K562 (cell line): Measurements from ENCODE around the gene ZNF780B. TPM values are rescaled to one million over a fixed set of nuclear protein-coding genes. Genes with fewer than 3 reads are reported as not detected.

Source experiments
- ATAC-seq: fragments of 200-7000 bp; cut with Tn5 transposase; 3 replicates; pipeline ENCODE4 v1.9.1; 2020; ENCODE audit warnings: moderate library complexity
- BruUV-seq: library from RNA; stranded (reverse); fragments of 400-500 nt; replicated peaks from 2 replicates; lab custom pipeline; 2021; lab: Mats Ljungman, UMichigan
- CTCF ChIA-PET: fragments of 300-600 bp; formaldehyde crosslinking; extraction: SDS; loops from one replicate; lab custom pipeline; 2021; ENCODE audit warnings: low intra/inter-chr PET ratio; lab: Yijun Ruan, JAX
- POLR2A ChIA-PET: fragments of 300-600, 350-650 bp; sonication (Branson Sonifier 250); formaldehyde crosslinking; extraction: SDS; loops from one replicate; lab custom pipeline; 2021; ENCODE audit warnings: antibody characterized with exemption, inconsistent platforms; lab: Yijun Ruan, JAX
- DNase-seq, 4 experiments: peaks; one replicate each; pipeline versions ENCODE4 v3.0.0 to v3.0.0-alpha.2; 2011 to 2018; ENCODE audit warnings: low spot score in 3 of 4, mixed read lengths in 3 of 4; ENCODE audit errors: extremely low read depth in 1 of 4
- FAIRE-seq: peaks from 2 replicates; lab custom pipeline; 2011; peaks lifted over from hg19 to GRCh38; lab: Jason Lieb, UNC
- H2AFZ ChIP-seq: 2 replicates; pipeline ENCODE4 v1.6.0; 2011; ENCODE audit warnings: low read depth, low read length, control low read depth, inconsistent platforms
- H3K27ac ChIP-seq: fragments of 200-600 bp; 3 replicates; pipeline ENCODE4 v1.8.0; 2011; ENCODE audit warnings: low read depth, mild to moderate bottlenecking, control low read depth, inconsistent platforms, low read length, moderate library complexity, mixed read lengths; ENCODE audit errors: extremely low read depth
- H3K27me3 ChIP-seq, 2 experiments: fragments of 300-600 bp in 1 of 2; 2 replicates in 1 of 2; 3 replicates in 1 of 2; pipeline versions ENCODE4 v1.6.0 to v1.8.0; 2011; ENCODE audit warnings: inconsistent platforms in 2 of 2, low read length in 2 of 2, mild to moderate bottlenecking in 1 of 2, mixed read lengths in 1 of 2, moderate library complexity in 1 of 2; ENCODE audit not compliant: control insufficient read depth in 2 of 2, insufficient read depth in 2 of 2
- H3K36me3 ChIP-seq: fragments of 300-600 bp; 3 replicates; pipeline ENCODE4 v1.8.0; 2011; ENCODE audit warnings: mild to moderate bottlenecking, low read length, inconsistent platforms; ENCODE audit not compliant: control insufficient read depth, insufficient read depth
- H3K4me1 ChIP-seq, 2 experiments: fragments of 200-600 bp in 1 of 2; replicated peaks in 1 of 2; 2 replicates in 1 of 2; 3 replicates in 1 of 2; pipeline versions ENCODE4 v1.5.1 to v1.8.0; 2011; ENCODE audit warnings: inconsistent platforms in 2 of 2, low read length in 2 of 2, mild to moderate bottlenecking in 1 of 2, mixed read lengths in 1 of 2, moderate library complexity in 1 of 2; ENCODE audit not compliant: control insufficient read depth in 2 of 2, insufficient read depth in 2 of 2
- H3K4me2 ChIP-seq: 2 replicates; pipeline ENCODE4 v1.6.1; 2011; ENCODE audit warnings: low read length, control low read depth, inconsistent platforms, mixed read lengths; ENCODE audit not compliant: insufficient read depth
- H3K4me3 ChIP-seq: fragments of 200-600 bp; sonication (generic), shearing (Covaris generic); 2 replicates; pipeline ENCODE4 v1.5.1; 2016; ENCODE audit warnings: control low read depth, inconsistent platforms
- H3K79me2 ChIP-seq: fragments of 200-600 bp; 3 replicates; pipeline ENCODE4 v1.8.0; 2011; ENCODE audit warnings: low read length, inconsistent platforms; ENCODE audit not compliant: control insufficient read depth, insufficient read depth
- H3K9ac ChIP-seq, 2 experiments: 2 replicates each; pipeline versions ENCODE4 v1.6.0 to v1.6.1; 2011; ENCODE audit warnings: low read depth in 2 of 2, low read length in 2 of 2, control low read depth in 1 of 2, inconsistent platforms in 1 of 2, mild to moderate bottlenecking in 1 of 2, mixed read lengths in 1 of 2; ENCODE audit not compliant: insufficient read depth in 1 of 2
- H3K9me1 ChIP-seq: one replicate; pipeline ENCODE4 v1.6.0; 2011; ENCODE audit warnings: inconsistent platforms, mild to moderate bottlenecking, low read length, moderate library complexity; ENCODE audit not compliant: control insufficient read depth, insufficient read depth
- H3K9me3 ChIP-seq: replicated peaks from 2 replicates; pipeline ENCODE4 v1.5.1; 2011; ENCODE audit warnings: low read depth, low read length, inconsistent platforms; ENCODE audit not compliant: control insufficient read depth, insufficient read depth
- H4K20me1 ChIP-seq: replicated peaks from 2 replicates; pipeline ENCODE4 v1.6.1; 2011; ENCODE audit warnings: low read length, inconsistent platforms, mixed read lengths; ENCODE audit not compliant: control insufficient read depth, insufficient read depth
- BCOR ChIP-seq: fragments of 450-650 bp; IDR thresholded peaks from 2 replicates; pipeline ENCODE4 v1.6.1; 2016
- HCFC1 ChIP-seq: IDR thresholded peaks from 2 replicates; pipeline ENCODE4 v1.6.1; 2012; ENCODE audit warnings: low read depth, low read length, improper control_type of control experiment
- KDM1A ChIP-seq, 2 experiments: fragments of 450-650 bp; IDR thresholded peaks; 2 replicates each; pipeline ENCODE4 v1.6.1; 2016; ENCODE audit warnings: mild to moderate bottlenecking in 2 of 2
- RBM25 ChIP-seq: fragments of 200-400 bp; formaldehyde crosslinking; IDR thresholded peaks from 2 replicates; pipeline ENCODE4 v1.6.1; 2018; ENCODE audit warnings: low read length, low read depth, moderate library complexity; ENCODE audit not compliant: severe bottlenecking
- ZNF146 ChIP-seq: IDR thresholded peaks from one replicate; pipeline ENCODE4 v1.6.1; 2018; ENCODE audit warnings: missing compliant biosample characterization; ENCODE audit not compliant: unreplicated experiment
- ZNF507 ChIP-seq: conservative IDR thresholded peaks from 2 replicates; pipeline ENCODE4 v1.6.1; 2017; ENCODE audit warnings: missing genetic modification characterization, missing compliant biosample characterization
- WGBS: fragments of 100-300 bp; shearing (Covaris generic); methylation state at CpG from one replicate; pipeline ENCODE4 v1.1.6; 2016; ENCODE audit warnings: low coverage, mixed read lengths; ENCODE audit not compliant: insufficient coverage; ENCODE audit errors: missing lambda C conversion rate; 5-methylcytosine and 5-hydroxymethylcytosine counted together
- in situ Hi-C: fragments of 300-500 bp; cut with MboI; formaldehyde crosslinking; loops from 4 replicates; pipeline ENCODE4 v1.15.0; 2018; ENCODE audit warnings: inconsistent platforms, mixed read lengths
- intact Hi-C: fragments of 100-400 bp; cut with micrococcal nuclease; formaldehyde crosslinking; loops from 2 replicates; pipeline ENCODE4 v1.14.2; 2022
- polyA plus RNA-seq, 8 experiments: library from polyadenylated mRNA; depleted of rRNA in 4 of 8; stranded (reverse) in 5 of 8; unstranded in 3 of 8; fragments of >200 nt; fragmentation: Nextera tagmentation in 2 of 8; fragmentation: Illumina TruSeq in 1 of 8; extraction: Ambion mirVana in 2 of 8; extraction: Trizol in 1 of 8; gene quantifications; 2 replicates each; pipeline versions ENCODE4 v1.2.1 to v1.2.3, GENCODE V29; 2011 to 2014; ENCODE audit warnings: inconsistent platforms in 1 of 8, missing spikeins in 1 of 8
- total RNA-seq, 7 experiments: library from RNA; depleted of rRNA in 6 of 7; stranded (reverse); fragments of >200 nt in 6 of 7; fragmentation: Illumina TruSeq in 2 of 7; extraction: Trizol in 2 of 7; gene quantifications; 2 replicates each; pipeline versions ENCODE4 v1.2.1 to v1.2.3, GENCODE V29; 2011 to 2021; ENCODE audit warnings: low replicate concordance in 1 of 7
- TF ChIP-seq, protein P1 (sequence below): IDR thresholded peaks from 3 replicates; pipeline ENCODE4 v1.6.1; 2011; ENCODE audit warnings: borderline replicate concordance, mild to moderate bottlenecking; ENCODE audit not compliant: insufficient read length, insufficient read depth
- TF ChIP-seq, protein P2 (sequence below), 2 experiments: fragments of 200-800 bp in 1 of 2; sonication (Bioruptor generic) in 1 of 2; sonication (generic) in 1 of 2; formaldehyde crosslinking in 1 of 2; IDR thresholded peaks in 1 of 2; conservative IDR thresholded peaks in 1 of 2; 2 replicates each; pipeline versions ENCODE4 v1.5.0 to v1.6.1; 2016 to 2020; ENCODE audit warnings: missing compliant biosample characterization in 1 of 2, missing genetic modification characterization in 1 of 2, missing genetic modification reagents in 1 of 2
- TF ChIP-seq, protein P3 (sequence below): fragments of 450-650 bp; IDR thresholded peaks from 2 replicates; pipeline ENCODE4 v1.6.1; 2017; ENCODE audit warnings: antibody characterized with exemption, mild to moderate bottlenecking

Gene ZNF780B
- total and polyA plus RNA-seq, 9 of the 15 experiments (the other 6 are each of a cell fraction or from before 2014, with no cell fraction given): 3.9 to 18.4 (median 8.8) TPM

DNA sequence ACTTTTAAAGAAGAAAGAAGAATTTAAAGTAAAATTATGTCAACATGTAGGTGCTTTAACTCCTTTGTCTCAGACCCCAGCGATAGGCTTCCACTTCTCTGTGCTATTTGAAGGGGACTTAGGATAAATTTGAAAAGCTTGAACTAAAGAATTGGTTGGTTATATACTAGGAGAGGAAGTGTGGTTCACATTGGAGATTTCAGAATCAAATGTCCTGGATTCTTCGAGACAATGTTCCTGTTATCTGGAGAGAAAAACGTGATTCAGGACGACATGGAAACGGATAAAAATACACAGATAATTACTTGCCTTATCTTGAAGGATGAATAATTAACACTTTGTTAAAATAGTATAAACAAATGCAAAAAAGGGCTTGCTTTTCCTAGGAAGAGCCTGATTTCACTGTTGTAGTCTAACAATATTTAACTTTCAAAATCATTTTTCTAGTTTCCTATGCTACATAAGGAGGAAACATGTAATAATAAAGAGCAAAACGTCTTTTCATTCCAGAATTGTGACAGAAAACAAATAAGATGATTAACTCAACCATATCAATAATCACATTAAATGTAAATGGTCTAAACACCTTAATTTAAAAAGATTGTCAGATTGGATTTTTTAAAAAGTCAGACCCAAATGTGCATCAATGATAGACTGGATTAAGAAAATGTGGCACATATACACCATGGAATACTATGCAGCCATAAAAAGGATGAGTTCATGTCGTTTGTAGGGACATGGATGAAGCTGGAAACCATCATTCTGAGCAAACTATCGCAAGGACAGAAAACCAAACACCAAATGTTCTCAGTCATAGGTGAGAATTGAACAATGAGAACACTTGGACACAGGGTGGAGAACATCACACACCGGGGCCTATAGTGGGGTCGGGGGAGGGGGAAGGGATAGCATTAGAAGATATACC is 35.4 kb upstream of the ZNF780B start:
- intact Hi-C loops (no loop called here), in situ Hi-C loops (no loop called here)
- no peak for ATAC-seq
- peaks cover 41% of the 10 kb centered on the region for H3K79me2 ChIP-seq
- peak overlapping the region; percentile 93 for H3K27ac ChIP-seq
- H3K9ac ChIP-seq: peak overlapping the region; percentile 89 to 92; a peak in 3 of 4 replicates
- DNase-seq: peak in 1 of 4 experiments; percentile 11
- H3K4me3 ChIP-seq: peak overlapping the region; percentile 85
- peaks cover 4% of the 10 kb centered on the region; the same call in 1 of the 2 replicates for H3K9me3 ChIP-seq
- no peaks in the 10 kb centered on the region for H3K9me1 ChIP-seq
- H3K27me3 ChIP-seq: no peaks in the 10 kb centered on the region
- peak overlapping the region; percentile 86 for H3K4me2 ChIP-seq
- H3K4me1 ChIP-seq: no peaks in the 10 kb centered on the region; a peak in 1 of 5 replicates
- peak overlapping the region; percentile 100 for H2AFZ ChIP-seq
- FAIRE-seq: peak; percentile 11
- peaks cover 3% of the 10 kb centered on the region; the same call in 1 of the 3 replicates for H3K36me3 ChIP-seq
- H4K20me1 ChIP-seq: no peaks in the 10 kb centered on the region
- WGBS: 26% methylated on average over 9 of the region's 10 CpGs
- TSS peak; percentile 92 for BruUV-seq
- ChIA-PET POLR2A (interaction anchor here (0.6 to 1.0 kb wide), 3 partner anchors 23 to 248 kb away, joined by 3 to 7 read pairs (median 3); no protein-coding TSS in a partner anchor), CTCF (no interaction called here)
- TF ChIP-seq, protein P1, sequence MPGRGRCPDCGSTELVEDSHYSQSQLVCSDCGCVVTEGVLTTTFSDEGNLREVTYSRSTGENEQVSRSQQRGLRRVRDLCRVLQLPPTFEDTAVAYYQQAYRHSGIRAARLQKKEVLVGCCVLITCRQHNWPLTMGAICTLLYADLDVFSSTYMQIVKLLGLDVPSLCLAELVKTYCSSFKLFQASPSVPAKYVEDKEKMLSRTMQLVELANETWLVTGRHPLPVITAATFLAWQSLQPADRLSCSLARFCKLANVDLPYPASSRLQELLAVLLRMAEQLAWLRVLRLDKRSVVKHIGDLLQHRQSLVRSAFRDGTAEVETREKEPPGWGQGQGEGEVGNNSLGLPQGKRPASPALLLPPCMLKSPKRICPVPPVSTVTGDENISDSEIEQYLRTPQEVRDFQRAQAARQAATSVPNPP: no peak
- peak in 1 of 2 experiments; percentile 53; a peak in 2 of 4 replicates for TF ChIP-seq KDM1A (IDR thresholded peaks at IDR 0.05)
- peak; percentile 77 for TF ChIP-seq ZNF146 (CRISPR knock-in tag)
- TF ChIP-seq BCOR: 0 out of 2 replicates have a peak, but pooled peaks have one; percentile 55
- TF ChIP-seq, protein P2, sequence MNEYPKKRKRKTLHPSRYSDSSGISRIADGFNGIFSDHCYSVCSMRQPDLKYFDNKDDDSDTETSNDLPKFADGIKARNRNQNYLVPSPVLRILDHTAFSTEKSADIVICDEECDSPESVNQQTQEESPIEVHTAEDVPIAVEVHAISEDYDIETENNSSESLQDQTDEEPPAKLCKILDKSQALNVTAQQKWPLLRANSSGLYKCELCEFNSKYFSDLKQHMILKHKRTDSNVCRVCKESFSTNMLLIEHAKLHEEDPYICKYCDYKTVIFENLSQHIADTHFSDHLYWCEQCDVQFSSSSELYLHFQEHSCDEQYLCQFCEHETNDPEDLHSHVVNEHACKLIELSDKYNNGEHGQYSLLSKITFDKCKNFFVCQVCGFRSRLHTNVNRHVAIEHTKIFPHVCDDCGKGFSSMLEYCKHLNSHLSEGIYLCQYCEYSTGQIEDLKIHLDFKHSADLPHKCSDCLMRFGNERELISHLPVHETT (CRISPR knock-in tag; conservative IDR thresholded peaks at IDR 0.05 in 1 of 2, IDR thresholded peaks at IDR 0.05 in 1 of 2): no peak
- TF ChIP-seq ZNF507 (tag): peak; percentile 91
- no peak for TF ChIP-seq HCFC1
- TF ChIP-seq, protein P3, sequence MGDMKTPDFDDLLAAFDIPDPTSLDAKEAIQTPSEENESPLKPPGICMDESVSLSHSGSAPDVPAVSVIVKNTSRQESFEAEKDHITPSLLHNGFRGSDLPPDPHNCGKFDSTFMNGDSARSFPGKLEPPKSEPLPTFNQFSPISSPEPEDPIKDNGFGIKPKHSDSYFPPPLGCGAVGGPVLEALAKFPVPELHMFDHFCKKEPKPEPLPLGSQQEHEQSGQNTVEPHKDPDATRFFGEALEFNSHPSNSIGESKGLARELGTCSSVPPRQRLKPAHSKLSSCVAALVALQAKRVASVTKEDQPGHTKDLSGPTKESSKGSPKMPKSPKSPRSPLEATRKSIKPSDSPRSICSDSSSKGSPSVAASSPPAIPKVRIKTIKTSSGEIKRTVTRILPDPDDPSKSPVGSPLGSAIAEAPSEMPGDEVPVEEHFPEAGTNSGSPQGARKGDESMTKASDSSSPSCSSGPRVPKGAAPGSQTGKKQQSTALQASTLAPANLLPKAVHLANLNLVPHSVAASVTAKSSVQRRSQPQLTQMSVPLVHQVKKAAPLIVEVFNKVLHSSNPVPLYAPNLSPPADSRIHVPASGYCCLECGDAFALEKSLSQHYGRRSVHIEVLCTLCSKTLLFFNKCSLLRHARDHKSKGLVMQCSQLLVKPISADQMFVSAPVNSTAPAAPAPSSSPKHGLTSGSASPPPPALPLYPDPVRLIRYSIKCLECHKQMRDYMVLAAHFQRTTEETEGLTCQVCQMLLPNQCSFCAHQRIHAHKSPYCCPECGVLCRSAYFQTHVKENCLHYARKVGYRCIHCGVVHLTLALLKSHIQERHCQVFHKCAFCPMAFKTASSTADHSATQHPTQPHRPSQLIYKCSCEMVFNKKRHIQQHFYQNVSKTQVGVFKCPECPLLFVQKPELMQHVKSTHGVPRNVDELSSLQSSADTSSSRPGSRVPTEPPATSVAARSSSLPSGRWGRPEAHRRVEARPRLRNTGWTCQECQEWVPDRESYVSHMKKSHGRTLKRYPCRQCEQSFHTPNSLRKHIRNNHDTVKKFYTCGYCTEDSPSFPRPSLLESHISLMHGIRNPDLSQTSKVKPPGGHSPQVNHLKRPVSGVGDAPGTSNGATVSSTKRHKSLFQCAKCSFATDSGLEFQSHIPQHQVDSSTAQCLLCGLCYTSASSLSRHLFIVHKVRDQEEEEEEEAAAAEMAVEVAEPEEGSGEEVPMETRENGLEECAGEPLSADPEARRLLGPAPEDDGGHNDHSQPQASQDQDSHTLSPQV: 0 out of 2 replicates have a peak, but pooled peaks have one; percentile 26
- TF ChIP-seq RBM25: peak; percentile 42
